Neuronal stem cell (in vitro differentiated cells): Measurements from ENCODE around the gene DNAH8.

ENCODE experiments used
- DNase-seq: peaks from one replicate; pipeline ENCODE4 v3.0.0-alpha.2; 2013; ENCODE audit warnings: low spot score
- H2AFZ ChIP-seq: one replicate; pipeline ENCODE4 v1.6.1; 2013; ENCODE audit warnings: mild to moderate bottlenecking, low read length, inconsistent platforms
- H2AK5ac ChIP-seq: 2 replicates; pipeline ENCODE4 v1.6.1; 2013; ENCODE audit warnings: low read depth, mild to moderate bottlenecking, inconsistent platforms, low read length, moderate library complexity, mixed read lengths
- H2BK120ac ChIP-seq: 2 replicates; pipeline ENCODE4 v1.6.1; 2013; ENCODE audit warnings: low read depth, mild to moderate bottlenecking, inconsistent platforms, low read length, moderate library complexity, mixed read lengths
- H2BK12ac ChIP-seq: one replicate; pipeline ENCODE4 v1.6.1; 2013; ENCODE audit warnings: low read length, inconsistent platforms
- H2BK15ac ChIP-seq: 2 replicates; pipeline ENCODE4 v1.6.1; 2013; ENCODE audit warnings: mild to moderate bottlenecking, low read length, inconsistent platforms, mixed read lengths
- H2BK5ac ChIP-seq: one replicate; pipeline ENCODE4 v1.6.1; 2013; ENCODE audit warnings: inconsistent platforms, mild to moderate bottlenecking, low read length, moderate library complexity
- H3K14ac ChIP-seq: one replicate; pipeline ENCODE4 v1.6.1; 2013; ENCODE audit warnings: low read length, inconsistent platforms
- H3K18ac ChIP-seq: 2 replicates; pipeline ENCODE4 v1.6.1; 2013; ENCODE audit warnings: low read length, inconsistent platforms
- H3K23ac ChIP-seq: 2 replicates; pipeline ENCODE4 v1.6.1; 2013; ENCODE audit warnings: low read depth, mild to moderate bottlenecking, mixed read lengths, low read length, inconsistent platforms; ENCODE audit not compliant: poor library complexity
- H3K27ac ChIP-seq: replicated peaks from 3 replicates; pipeline ENCODE4 v1.5.1; 2013; ENCODE audit warnings: low read length, inconsistent platforms
- H3K27me3 ChIP-seq, 3 experiments: 2 replicates each; pipeline ENCODE4 v1.6.1; 2013; ENCODE audit warnings: low read length in 3 of 3, mild to moderate bottlenecking in 2 of 3, inconsistent platforms in 1 of 3, low read depth in 1 of 3, mixed read lengths in 1 of 3, moderate library complexity in 1 of 3; ENCODE audit not compliant: control insufficient read depth in 3 of 3, insufficient read depth in 3 of 3
- H3K36me3 ChIP-seq, 2 donors: replicated peaks in 1 of 2; 2 replicates each; pipeline ENCODE4 v1.6.1; 2013; ENCODE audit warnings: low read length in 2 of 2; ENCODE audit not compliant: control insufficient read depth in 2 of 2, insufficient read depth in 2 of 2
- H3K4ac ChIP-seq: 2 replicates; pipeline ENCODE4 v1.6.1; 2013; ENCODE audit warnings: inconsistent platforms, mild to moderate bottlenecking, low read length, moderate library complexity
- H3K4me1 ChIP-seq, 2 donors: 1 replicate in 1 of 2; 2 replicates in 1 of 2; pipeline ENCODE4 v1.6.1; 2013; ENCODE audit warnings: low read length in 2 of 2, low read depth in 1 of 2; ENCODE audit not compliant: control insufficient read depth in 2 of 2, insufficient read depth in 1 of 2
- H3K4me2 ChIP-seq: one replicate; pipeline ENCODE4 v1.6.1; 2013; ENCODE audit warnings: mild to moderate bottlenecking, low read length, inconsistent platforms; ENCODE audit not compliant: insufficient read depth, poor library complexity, severe bottlenecking
- H3K4me3 ChIP-seq, 2 donors: 2 replicates each; pipeline ENCODE4 v1.5.1; 2013; ENCODE audit warnings: low read length in 2 of 2, mild to moderate bottlenecking in 2 of 2, inconsistent platforms in 1 of 2, moderate library complexity in 1 of 2
- H3K79me1 ChIP-seq: one replicate; pipeline ENCODE4 v1.6.1; 2013; ENCODE audit warnings: low read depth, mild to moderate bottlenecking, inconsistent platforms, low read length, moderate library complexity
- H3K9ac ChIP-seq: one replicate; pipeline ENCODE4 v1.6.1; 2013; ENCODE audit warnings: mild to moderate bottlenecking, low read depth, low read length, inconsistent platforms; ENCODE audit not compliant: poor library complexity
- H3K9me3 ChIP-seq, 2 donors: replicated peaks in 1 of 2; 2 replicates each; pipeline versions ENCODE3 to v1.6.1; 2013; ENCODE audit warnings: low read length in 2 of 2, mild to moderate bottlenecking in 2 of 2, inconsistent platforms in 1 of 2, low read depth in 1 of 2, mixed read lengths in 1 of 2, moderate library complexity in 1 of 2; ENCODE audit not compliant: control insufficient read depth in 2 of 2, insufficient read depth in 1 of 2
- H4K8ac ChIP-seq: one replicate; pipeline ENCODE4 v1.6.1; 2013; ENCODE audit warnings: low read depth, mild to moderate bottlenecking, inconsistent platforms, low read length, moderate library complexity
- H4K91ac ChIP-seq: one replicate; pipeline ENCODE4 v1.6.1; 2013; ENCODE audit warnings: low read length, low read depth, mild to moderate bottlenecking, inconsistent platforms; ENCODE audit not compliant: poor library complexity
- WGBS, 2 donors: extraction: QIAGEN DNeasy Blood & Tissue Kit; methylation state at CpG; one replicate each; pipeline ENCODE4 v1.1.7; 2013; ENCODE audit warnings: missing lambda C conversion rate in 2 of 2, mixed read lengths in 1 of 2; ENCODE audit not compliant: insufficient read length in 2 of 2, insufficient replicate concordance in 1 of 2; ENCODE audit errors: extremely low coverage in 2 of 2; 5-methylcytosine and 5-hydroxymethylcytosine counted together

Gene DNAH8

GRCh38 chr6:38708496-38708895 lies 6.6 kb upstream of the DNAH8 start:
- Histone ChIP-seq H4K8ac (no peak overlapping the region), H3K4me3 (no peak overlapping the region), H3K23ac (no peak overlapping the region), H3K79me1 (no peaks in the 10 kb centered on the region), H3K9ac (no peak overlapping the region), H2AK5ac (no peak overlapping the region), H3K27ac (no peak overlapping the region), H3K4me1 (no peaks in the 10 kb centered on the region), H2BK5ac (no peak overlapping the region), H3K36me3 (no peaks in the 10 kb centered on the region), H3K18ac (no peak overlapping the region), H4K91ac (no peak overlapping the region), H3K27me3 (no peaks in the 10 kb centered on the region), H2BK15ac (no peak overlapping the region), H3K4me2 (no peak overlapping the region), H2BK12ac (no peak overlapping the region), H3K4ac (no peak overlapping the region), H2BK120ac (no peak overlapping the region), H3K14ac (no peak overlapping the region), H3K9me3 (no peaks in the 10 kb centered on the region), H2AFZ (no peak overlapping the region)
- DNase-seq = no peak
- WGBS, 2 donors = no CpG with 5 or more reads among the region's 2 CpGs

- no CpG with 5 or more reads among the region's 6 CpGs for whole genome bisulfite sequencing, 2 donors
- Histone ChIP-seq H3K79me1 (no peaks in the 10 kb centered on the region), H2BK120ac (no peak overlapping the region), H3K4me3 (no peak overlapping the region), H2AK5ac (no peak overlapping the region), H2BK5ac (no peak overlapping the region), H2BK15ac (no peak overlapping the region), H2AFZ (no peak overlapping the region), H3K4me2 (no peak overlapping the region), H4K8ac (no peak overlapping the region), H4K91ac (no peak overlapping the region), H3K4ac (no peak overlapping the region), H3K14ac (no peak overlapping the region), H3K9ac (no peak overlapping the region), H3K9me3 (no peaks in the 10 kb centered on the region), H3K27me3 (no peaks in the 10 kb centered on the region), H3K18ac (no peak overlapping the region), H2BK12ac (no peak overlapping the region), H3K23ac (no peak overlapping the region), H3K36me3 (no peaks in the 10 kb centered on the region), H3K27ac (no peak overlapping the region), H3K4me1 (no peaks in the 10 kb centered on the region)
- no peak for DNase-seq
Observed at GRCh38 chr6:38713812-38714211, 1.3 kb upstream of the DNAH8 start.

GRCh38 chr6:38714239-38715015 lies 684 bp upstream of the DNAH8 start:
- no CpG with 5 or more reads among the region's 4 CpGs for WGBS, 2 donors
- Histone ChIP-seq H3K4ac (no peak overlapping the region), H2BK5ac (no peak overlapping the region), H2BK12ac (no peak overlapping the region), H3K27me3 (no peaks in the 10 kb centered on the region), H3K23ac (no peak overlapping the region), H3K36me3 (no peaks in the 10 kb centered on the region), H4K8ac (no peak overlapping the region), H2BK15ac (no peak overlapping the region), H2BK120ac (no peak overlapping the region), H3K27ac (no peak overlapping the region), H2AFZ (no peak overlapping the region), H3K79me1 (no peaks in the 10 kb centered on the region), H3K4me3 (no peak overlapping the region), H3K14ac (no peak overlapping the region), H3K9ac (no peak overlapping the region), H3K4me2 (no peak overlapping the region), H4K91ac (no peak overlapping the region), H3K4me1 (no peaks in the 10 kb centered on the region), H3K9me3 (no peaks in the 10 kb centered on the region), H3K18ac (no peak overlapping the region), H2AK5ac (no peak overlapping the region)
- no peak for DNase-seq

GRCh38 chr6:38716825-38717224 lies 1.7 kb downstream of the DNAH8 start:
- no peak overlapping the region for H2AK5ac ChIP-seq
- H2BK12ac ChIP-seq = no peak overlapping the region
- H4K8ac ChIP-seq = no peak overlapping the region
- WGBS, 2 donors = no CpG with 5 or more reads among the region's 2 CpGs
- no peak overlapping the region for H3K23ac ChIP-seq
- no peak overlapping the region for H3K14ac ChIP-seq
- H3K4me1 ChIP-seq = peaks cover 0 to 3% of the 10 kb centered on the region in 2 donors
- DNase-seq = no peak
- H3K9ac ChIP-seq = no peak overlapping the region
- H3K4ac ChIP-seq = no peak overlapping the region
- H3K27ac ChIP-seq = no peak overlapping the region
- H3K79me1 ChIP-seq = no peaks in the 10 kb centered on the region
- H3K27me3 ChIP-seq = no peaks in the 10 kb centered on the region
- no peak overlapping the region for H4K91ac ChIP-seq
- no peak overlapping the region for H3K4me2 ChIP-seq
- no peak overlapping the region for H2BK120ac ChIP-seq
- H2AFZ ChIP-seq = no peak overlapping the region
- H3K18ac ChIP-seq = no peak overlapping the region
- H3K9me3 ChIP-seq = no peaks in the 10 kb centered on the region
- no peak overlapping the region for H2BK5ac ChIP-seq
- H3K36me3 ChIP-seq = no peaks in the 10 kb centered on the region
- H3K4me3 ChIP-seq = no peak overlapping the region
- H2BK15ac ChIP-seq = no peak overlapping the region
